Medulla oblongata (tissue), 1 donor: ENCODE measurements around the gene OR2B3.
"Not testable (repeated sequence)": the region's sequence is repeated elsewhere in the genome, so short reads cannot be mapped to it uniquely, and the experiment has no call there.

Experiments used
- DNase-seq: peaks from one replicate; pipeline ENCODE4 v3.0.0-alpha.2; 2015; ENCODE audit errors: extremely low spot score

The OR2B3 gene, protein sequence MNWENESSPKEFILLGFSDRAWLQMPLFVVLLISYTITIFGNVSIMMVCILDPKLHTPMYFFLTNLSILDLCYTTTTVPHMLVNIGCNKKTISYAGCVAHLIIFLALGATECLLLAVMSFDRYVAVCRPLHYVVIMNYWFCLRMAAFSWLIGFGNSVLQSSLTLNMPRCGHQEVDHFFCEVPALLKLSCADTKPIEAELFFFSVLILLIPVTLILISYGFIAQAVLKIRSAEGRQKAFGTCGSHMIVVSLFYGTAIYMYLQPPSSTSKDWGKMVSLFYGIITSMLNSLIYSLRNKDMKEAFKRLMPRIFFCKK

DNA sequence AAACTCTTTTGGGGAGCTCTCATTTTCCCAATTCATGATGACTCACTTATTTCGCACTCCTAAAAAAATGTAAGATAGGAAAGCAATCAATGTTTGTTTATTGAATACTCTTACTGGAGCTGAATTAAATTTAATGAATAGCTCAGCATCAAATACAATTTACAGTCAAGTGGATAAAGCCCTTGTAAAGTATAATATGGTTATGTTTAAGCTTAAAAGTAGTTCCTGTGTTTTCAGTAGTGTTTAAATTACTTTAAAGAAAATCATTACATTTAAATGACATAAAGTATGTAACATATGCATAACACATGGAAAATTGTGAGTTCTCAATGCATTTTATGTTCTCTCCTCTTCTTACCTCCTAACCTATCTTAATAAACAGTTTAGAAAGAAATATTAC, at the start of gene OR2B3:
Gene OR2B3, minus strand, starts transcription at position 101 of the 400 bp plus-strand sequence. Its CDS starts 65 bp downstream, at position 36.
- no peak for DNase-seq

DNA sequence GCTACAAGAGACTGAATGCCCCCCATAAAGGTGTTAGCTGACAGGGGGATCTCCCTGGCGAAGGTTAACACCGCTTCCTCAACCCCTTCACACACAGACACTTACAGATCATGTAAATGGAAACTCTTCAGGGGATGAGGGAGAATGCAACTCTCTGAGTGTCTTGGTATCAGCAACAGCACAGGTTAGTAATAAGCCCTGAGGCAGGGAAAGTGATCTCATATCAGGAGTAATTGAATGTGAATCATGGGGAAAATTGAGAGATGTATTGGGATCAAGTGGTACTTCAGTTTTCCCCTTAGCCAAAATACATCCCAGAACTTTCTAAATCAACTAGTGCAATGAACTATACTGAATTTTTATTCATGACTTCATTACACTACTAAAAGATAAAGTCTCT, 44.6 kb upstream of the OR2B3 start:
- DNase-seq, result no peak

DNA sequence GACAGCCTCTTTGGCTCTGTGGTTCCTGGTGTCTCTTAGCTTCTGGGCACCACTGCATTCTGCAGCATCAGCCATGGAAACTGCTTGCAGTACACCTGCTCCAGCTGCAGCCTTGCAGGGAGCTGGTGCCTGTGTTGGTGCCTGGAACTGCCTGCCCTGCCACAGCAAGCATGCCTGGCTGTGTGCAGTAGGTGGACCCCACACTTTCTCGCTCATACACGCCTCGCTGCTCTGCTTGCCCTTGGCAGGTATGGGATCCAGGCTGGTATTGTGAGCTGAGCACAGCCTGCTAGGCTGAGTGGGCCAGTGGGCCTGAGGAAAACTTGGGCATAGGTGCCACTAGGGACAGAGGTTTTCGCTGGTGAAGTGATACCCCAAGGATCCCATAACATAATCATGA, 43.5 kb upstream of the OR2B3 start:
- no peak for DNase-seq

DNA sequence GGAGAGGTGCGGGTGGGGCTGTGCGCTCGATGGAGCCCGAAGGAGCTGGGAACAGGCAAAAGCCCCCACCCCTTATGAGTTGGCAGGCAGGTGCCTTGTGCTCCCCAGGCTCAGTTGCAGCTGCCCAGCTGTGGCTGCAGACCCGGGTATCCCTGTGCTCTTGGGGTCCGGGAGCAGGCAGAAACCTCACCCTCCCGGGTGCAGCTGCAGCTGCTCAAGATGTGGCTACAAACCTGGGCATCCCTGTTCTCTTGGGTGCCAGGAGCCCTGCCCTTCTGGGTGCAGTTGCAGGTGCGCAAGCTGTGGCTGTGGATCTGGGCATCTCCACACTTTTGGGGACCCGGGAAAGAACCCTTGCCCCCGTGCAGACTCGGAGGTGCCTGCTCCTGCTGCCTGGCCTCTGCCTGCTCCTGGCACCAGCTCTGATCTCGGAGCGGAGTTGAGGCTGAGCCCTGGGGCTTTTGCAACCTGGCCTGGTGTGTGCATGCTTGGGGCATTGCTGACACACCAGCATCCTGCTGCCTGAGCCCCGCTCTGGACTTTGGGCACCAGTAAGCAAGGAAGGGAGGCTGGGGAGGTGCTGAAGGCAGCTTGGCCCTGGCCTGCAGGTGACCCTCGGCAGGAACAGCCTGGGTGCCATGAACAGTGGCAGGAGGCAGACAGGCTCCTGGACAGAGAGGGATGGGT, 42.4 kb upstream of the OR2B3 start:
- no peak for DNase-seq

DNA sequence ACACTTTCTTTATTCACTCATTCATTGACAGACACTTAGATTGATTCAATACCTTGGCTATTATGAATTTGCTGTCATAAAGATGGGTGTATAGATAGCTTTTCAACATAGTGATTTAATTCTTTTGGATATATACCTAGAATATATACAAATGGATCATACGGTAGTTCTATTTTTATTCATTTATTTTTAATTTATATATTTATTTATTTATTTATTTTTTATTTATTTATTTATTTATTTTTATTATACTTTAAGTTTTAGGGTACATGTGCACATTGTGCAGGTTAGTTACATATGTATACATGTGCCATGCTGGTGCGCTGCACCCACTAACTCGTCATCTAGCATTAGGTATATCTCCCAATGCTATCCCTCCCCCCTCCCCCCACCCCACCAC, 27.9 kb upstream of the OR2B3 start:
- not testable (repeated sequence) for DNase-seq

DNA sequence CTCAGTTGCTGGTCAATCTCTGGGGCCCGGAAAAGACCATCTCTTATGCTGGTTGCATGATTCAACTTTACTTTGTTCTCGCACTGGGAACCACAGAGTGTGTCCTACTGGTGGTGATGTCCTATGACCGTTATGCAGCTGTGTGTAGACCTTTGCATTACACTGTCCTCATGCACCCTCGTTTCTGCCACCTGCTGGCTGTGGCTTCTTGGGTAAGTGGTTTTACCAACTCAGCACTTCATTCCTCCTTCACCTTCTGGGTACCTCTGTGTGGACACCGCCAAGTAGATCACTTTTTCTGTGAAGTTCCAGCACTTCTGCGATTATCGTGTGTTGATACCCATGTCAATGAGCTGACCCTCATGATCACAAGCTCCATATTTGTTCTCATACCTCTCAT, 25.0 kb upstream of the OR2B3 start:
- no peak for DNase-seq

DNA sequence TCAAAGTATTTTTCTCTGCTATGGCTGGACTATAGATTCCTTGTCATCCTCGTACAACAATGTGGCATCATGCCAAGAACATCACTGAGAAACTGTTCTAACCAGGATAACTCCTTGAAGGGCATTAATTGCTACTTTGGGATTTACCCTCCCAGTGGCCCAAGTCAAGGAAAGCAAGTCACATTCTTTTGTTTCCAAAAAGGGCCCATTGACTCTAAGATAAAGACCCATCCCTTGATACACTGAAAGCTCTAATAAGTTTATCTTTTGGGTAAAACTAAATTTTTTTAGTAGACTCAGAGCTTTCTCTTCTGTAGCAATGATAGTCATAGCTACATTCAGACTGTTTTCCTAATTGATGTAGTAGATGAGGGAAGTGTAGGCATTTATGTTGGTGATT, 20.6 kb upstream of the OR2B3 start, which contains the start of gene OR2J3:
Gene OR2J3, plus strand, starts transcription at position 301 of the 400 bp plus-strand sequence. CDS start 3,833 bp downstream, outside the sequence.
- no peak for DNase-seq

DNA sequence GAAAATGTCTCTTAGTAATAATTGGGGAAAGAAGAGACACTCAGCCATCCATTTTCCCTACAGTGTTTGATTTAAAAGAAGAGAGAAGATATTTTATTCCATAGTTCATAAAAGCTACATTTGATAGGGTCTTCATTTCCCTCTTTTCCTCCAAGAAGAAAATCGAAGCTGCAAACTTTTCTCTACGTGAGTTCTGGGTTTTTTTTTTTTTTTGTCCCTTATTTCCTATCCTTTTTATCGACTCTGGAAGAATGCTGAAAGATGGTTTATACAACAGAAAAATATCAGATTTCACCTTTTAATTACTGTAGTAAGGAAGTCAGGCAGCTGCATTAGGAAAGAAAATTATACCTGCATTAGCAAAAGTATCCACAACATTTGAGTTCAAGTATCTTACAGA, 12.1 kb upstream of the OR2B3 start, which contains the start of gene OR2J1:
Gene OR2J1, plus strand, starts transcription at position 301 of the 400 bp plus-strand sequence. CDS start 1,453 bp downstream, outside the sequence.
- no peak for DNase-seq

DNA sequence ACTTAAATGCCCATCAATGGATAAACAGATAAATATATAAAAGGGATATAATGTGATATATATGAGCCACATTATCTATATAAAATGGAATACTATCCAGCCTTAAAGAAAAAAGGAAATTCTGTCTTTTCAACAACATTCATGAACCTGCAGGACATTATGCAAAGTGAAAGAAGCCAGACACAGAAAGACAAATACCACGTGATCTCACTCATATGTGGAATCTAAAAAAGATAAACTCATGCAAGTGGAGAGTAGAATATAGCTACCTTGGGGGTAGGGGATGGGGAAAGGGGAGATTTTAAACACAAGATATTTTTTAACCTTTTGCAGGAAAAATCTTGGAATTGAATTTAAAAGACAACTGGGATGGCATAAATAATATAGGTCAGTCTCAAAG, 10.7 kb upstream of the OR2B3 start:
- DNase-seq, result no peak

DNA sequence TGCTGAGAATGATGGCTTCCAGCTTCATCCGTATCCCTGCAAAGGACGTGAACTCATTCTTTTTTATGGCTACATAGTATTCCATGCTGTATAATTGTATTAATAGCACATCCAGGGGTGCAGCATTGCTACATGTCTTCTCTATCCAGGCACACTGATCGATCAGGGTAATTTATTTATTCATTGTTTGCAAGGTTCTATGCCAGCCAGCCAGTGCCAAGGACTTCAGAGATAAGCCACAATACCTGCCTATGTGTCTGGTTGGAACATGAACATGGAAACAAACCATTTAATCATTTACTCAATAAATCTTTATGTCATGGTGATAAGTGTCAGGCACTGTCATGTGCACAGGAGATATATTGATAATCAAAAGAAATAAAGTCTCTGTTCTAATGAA, 5.8 kb upstream of the OR2B3 start:
- DNase-seq, result no peak

DNA sequence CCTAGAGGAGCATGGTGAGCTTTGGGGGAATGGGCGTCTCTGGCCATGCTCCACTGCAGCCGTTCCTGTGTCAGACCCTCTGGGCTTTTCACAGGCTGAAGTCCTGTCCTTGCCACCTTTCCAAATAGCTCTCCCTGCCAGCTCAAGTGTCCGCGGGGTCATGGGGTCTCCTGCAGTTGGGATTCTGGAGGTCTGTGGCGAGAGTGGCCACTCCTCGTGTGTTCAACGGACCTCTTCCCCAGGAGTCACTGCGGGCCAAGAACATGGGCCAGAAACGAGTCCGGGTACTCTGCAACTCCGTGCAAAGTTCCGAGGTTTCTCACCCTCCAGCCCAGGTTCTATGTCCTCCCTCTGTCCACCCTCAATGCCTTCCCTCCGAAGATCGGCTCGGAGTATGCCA, 4.7 kb downstream of the OR2B3 start:
- DNase-seq, result no peak

DNA sequence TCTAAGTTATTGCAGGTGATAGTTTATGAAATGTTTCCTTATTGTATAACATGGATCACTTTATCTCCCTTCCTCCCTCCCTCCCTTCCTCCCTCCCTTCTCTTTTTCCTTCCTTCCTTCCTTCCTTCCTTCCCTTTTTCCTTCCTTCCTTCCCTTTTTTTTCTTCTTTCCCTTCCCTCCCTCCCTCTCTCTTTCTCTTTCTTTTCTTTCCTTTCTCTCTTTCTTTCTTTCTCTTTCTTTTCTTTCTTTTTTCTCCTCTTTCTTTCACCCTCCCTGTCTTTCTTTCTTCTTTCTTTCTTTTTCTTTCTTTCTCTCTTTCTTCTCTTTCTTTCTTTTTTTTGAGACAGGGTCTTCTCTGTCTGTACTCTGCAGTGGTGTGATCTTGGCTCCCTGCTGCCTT, 5.8 kb downstream of the OR2B3 start:
- no peak for DNase-seq

DNA sequence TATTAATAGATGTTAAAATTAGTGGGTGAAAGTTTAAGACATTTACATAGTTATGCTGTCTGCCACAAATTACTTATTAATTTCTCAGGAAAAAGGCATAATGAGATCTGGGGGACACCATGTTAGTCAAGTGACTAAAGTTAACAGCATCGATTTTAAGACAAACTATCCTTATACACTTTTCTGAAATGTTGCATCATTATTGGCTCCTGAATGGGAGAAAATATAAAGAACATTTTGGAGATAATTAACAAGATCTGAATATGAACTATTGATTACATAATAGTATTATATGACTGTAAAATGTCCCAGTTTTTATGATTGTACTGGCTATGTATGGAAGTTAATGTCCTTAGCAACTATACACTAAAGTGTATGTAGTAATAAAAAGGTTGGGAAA, 7.9 kb downstream of the OR2B3 start:
- no peak for DNase-seq

DNA sequence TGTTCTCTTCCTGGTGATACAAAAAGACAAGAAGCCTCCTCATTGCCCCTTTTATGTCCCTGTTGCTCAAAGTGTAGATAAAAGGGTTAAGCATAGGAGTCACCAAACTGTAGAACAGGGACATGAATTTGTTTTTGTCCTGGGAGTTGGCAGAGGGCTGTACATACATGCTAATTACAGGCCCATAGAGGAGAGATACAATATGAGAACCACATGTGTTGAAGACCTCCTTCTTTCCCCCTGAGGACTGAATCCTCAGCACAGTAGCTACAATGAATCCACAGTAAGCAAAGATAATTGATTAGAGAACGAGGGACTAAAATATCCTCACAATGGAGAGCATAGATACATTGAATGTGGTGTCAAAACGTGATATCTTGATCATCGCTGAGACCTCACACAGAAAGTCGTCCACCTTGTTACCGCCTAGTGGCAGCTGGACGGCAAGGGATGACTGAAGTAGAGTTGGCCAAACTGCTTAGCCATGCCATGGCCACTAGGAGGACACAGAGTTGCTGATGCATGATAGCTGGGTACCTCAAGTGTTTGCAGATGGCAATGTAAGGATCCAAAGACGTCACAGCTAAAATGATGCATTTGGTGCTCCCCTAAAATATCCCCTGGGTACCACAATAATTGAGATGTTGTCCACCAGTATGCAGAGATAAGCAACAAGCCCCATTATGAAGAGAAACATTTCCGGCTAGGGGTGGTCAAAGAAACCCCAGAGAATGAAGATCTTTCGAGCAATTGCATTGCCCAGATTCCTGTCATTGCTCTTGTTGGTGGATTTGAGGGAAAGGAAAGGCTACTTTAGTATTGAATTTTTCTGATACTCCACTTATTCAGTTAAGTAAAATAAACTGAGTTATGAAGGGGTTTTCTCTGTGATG, 15.0 kb downstream of the OR2B3 start:
- DNase-seq, result no peak

DNA sequence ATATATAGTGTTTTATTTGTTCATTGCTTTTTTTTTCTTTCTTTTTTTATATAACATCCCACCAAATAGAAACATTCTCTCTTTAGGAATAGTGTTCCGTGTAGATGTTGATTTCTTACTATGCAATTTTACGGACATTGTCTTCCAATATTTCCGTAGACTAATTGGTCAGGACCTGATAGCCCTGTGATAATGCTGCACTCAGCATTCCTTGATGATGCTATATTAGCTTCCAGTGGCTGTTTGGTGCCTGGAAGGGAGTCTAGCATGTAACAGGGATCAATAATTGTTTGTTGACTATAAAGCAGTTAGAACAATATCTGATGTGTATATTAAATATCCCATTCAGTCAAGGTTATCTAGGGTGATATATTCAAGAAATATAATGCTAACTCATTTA, 35.4 kb downstream of the OR2B3 start:
- no peak for DNase-seq

DNA sequence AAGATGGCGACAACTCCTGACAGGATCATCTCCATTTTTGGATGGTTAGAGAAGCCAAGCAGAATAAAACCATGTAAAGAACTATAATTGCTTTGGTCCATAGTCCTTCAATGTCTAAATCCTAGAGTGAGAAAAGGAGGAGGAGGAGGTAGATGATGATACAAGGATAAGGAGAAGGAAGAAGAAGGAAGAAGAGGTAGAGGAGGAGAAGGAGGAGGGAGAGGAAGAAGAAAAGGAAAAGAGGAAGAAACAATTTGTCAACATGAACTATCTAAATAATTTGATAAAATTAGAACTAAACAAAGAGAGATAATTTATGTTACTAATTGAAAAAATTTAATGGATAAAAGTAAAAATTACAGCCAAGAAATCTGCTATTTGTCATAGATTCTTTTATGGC, 42.0 kb downstream of the OR2B3 start, which contains the start of gene OR2W1:
Gene OR2W1, minus strand, starts transcription at position 101 of the 400 bp plus-strand sequence. Its CDS starts 0 bp downstream, at position 101.
- no peak for DNase-seq
